HCT116 (cell line): ENCODE data around the gene WDR59. TPM values are rescaled to one million over a fixed set of nuclear protein-coding genes. Genes with fewer than 3 reads are reported as not detected.

ENCODE experiments used
- ATAC-seq: fragments of 200-7000 bp; cut with Tn5 transposase; 2 replicates; pipeline ENCODE4 v1.9.1; 2020; ENCODE audit warnings: mild to moderate bottlenecking, moderate library complexity
- BruUV-seq: library from RNA; stranded (reverse); fragments of 400-500 nt; replicated peaks from 2 replicates; lab custom pipeline; 2021; lab: Mats Ljungman, UMichigan
- CTCF ChIA-PET: fragments of 300-600 bp; sonication (Branson Sonifier 250); formaldehyde crosslinking; loops from one replicate; lab custom pipeline; 2021; ENCODE audit warnings: antibody characterized with exemption; lab: Charles Lee
- POLR2A ChIA-PET: fragments of 300-600, 350-600 bp; sonication (Branson Sonifier 250); formaldehyde crosslinking; loops from one replicate; lab custom pipeline; 2021; ENCODE audit warnings: antibody characterized with exemption; lab: Charles Lee
- RAD21 ChIA-PET, 2 experiments: fragments of 300-600 bp; sonication (Branson Sonifier 250); formaldehyde crosslinking; loops; one replicate each; lab custom pipeline; 2023; ENCODE audit warnings: low total read pairs in 2 of 2; ENCODE audit not compliant: uncharacterized antibody in 2 of 2, unreplicated experiment in 2 of 2, low non-redundant PET in 1 of 2; lab: Charles Lee
- DNase-seq: peaks from one replicate; pipeline ENCODE4 v3.0.0-alpha.2; 2010; ENCODE audit warnings: low read depth, low spot score
- H2AFZ ChIP-seq: fragments of 200-600 bp; shearing (Covaris generic), sonication (generic); 2 replicates; pipeline ENCODE4 v1.6.1; 2017; ENCODE audit warnings: low read depth, mixed run types, mixed read lengths, antibody characterized with exemption, low read length; ENCODE audit not compliant: poor library complexity, severe bottlenecking
- H3K27ac ChIP-seq: 2 replicates; pipeline ENCODE4 v1.5.1; 2012; ENCODE audit warnings: low read depth, low read length
- H3K27me3 ChIP-seq: fragments of 200-600 bp; sonication (generic); 2 replicates; pipeline ENCODE4 v1.6.1; 2016; ENCODE audit warnings: mixed run types, low read length, mixed read lengths; ENCODE audit not compliant: insufficient read depth
- H3K36me3 ChIP-seq, 2 experiments: fragments of 200-500 bp in 1 of 2; fragments of 200-600 bp in 1 of 2; sonication (Bioruptor generic) in 1 of 2; sonication (generic) in 1 of 2; 2 replicates each; pipeline versions ENCODE4 v1.5.1 to v1.6.1; 2014 to 2016; ENCODE audit warnings: low read length in 2 of 2, inconsistent platforms in 1 of 2, mixed read lengths in 1 of 2, mixed run types in 1 of 2; ENCODE audit not compliant: insufficient read depth in 2 of 2, control insufficient read depth in 1 of 2
- H3K4me1 ChIP-seq, 2 experiments: fragments of 200-600 bp in 1 of 2; sonication (generic) in 1 of 2; 2 replicates each; pipeline versions ENCODE4 v1.5.1 to v1.6.1; 2012 to 2017; ENCODE audit warnings: low read length in 2 of 2, inconsistent platforms in 1 of 2, mild to moderate bottlenecking in 1 of 2, mixed read lengths in 1 of 2, mixed run types in 1 of 2, moderate library complexity in 1 of 2; ENCODE audit not compliant: insufficient read depth in 2 of 2, control insufficient read depth in 1 of 2
- H3K4me2 ChIP-seq: fragments of 200-600 bp; sonication (generic); 2 replicates; pipeline ENCODE4 v1.6.1; 2017; ENCODE audit warnings: mixed run types, low read length, mixed read lengths
- H3K4me3 ChIP-seq, 2 experiments: fragments of 200-600 bp in 1 of 2; sonication (generic) in 1 of 2; replicated peaks in 1 of 2; 2 replicates each; pipeline ENCODE4 v1.5.1; 2011 to 2016; ENCODE audit warnings: low read length in 2 of 2, control low read depth in 1 of 2, low read depth in 1 of 2, mild to moderate bottlenecking in 1 of 2, mixed read lengths in 1 of 2, mixed run types in 1 of 2
- H3K79me2 ChIP-seq: fragments of 200-600 bp; sonication (generic); 2 replicates; pipeline ENCODE4 v1.6.1; 2017; ENCODE audit warnings: mild to moderate bottlenecking, mixed run types, low read length, moderate library complexity, mixed read lengths; ENCODE audit not compliant: insufficient read depth
- H3K9ac ChIP-seq: fragments of 200-600 bp; sonication (generic); 2 replicates; pipeline ENCODE4 v1.6.1; 2016; ENCODE audit warnings: low read length, mixed read lengths
- H3K9me2 ChIP-seq: fragments of 200-600 bp; sonication (generic), shearing (Covaris generic); 2 replicates; pipeline ENCODE4 v1.6.1; 2017; ENCODE audit warnings: mixed run types, mild to moderate bottlenecking, moderate library complexity; ENCODE audit not compliant: insufficient read depth
- H3K9me3 ChIP-seq, 2 experiments: fragments of 200-500 bp in 1 of 2; fragments of 200-600 bp in 1 of 2; sonication (Bioruptor generic) in 1 of 2; sonication (generic) in 1 of 2; 2 replicates each; pipeline ENCODE4 v1.6.1; 2014 to 2017; ENCODE audit warnings: low read length in 2 of 2, mixed read lengths in 2 of 2, inconsistent platforms in 1 of 2, low read depth in 1 of 2, mild to moderate bottlenecking in 1 of 2, mixed run types in 1 of 2, moderate library complexity in 1 of 2; ENCODE audit not compliant: control insufficient read depth in 1 of 2, insufficient read depth in 1 of 2
- H4K20me1 ChIP-seq: fragments of 200-600 bp; sonication (generic), shearing (Covaris generic); 2 replicates; pipeline ENCODE4 v1.6.1; 2017; ENCODE audit warnings: mixed run types, mild to moderate bottlenecking, moderate library complexity; ENCODE audit not compliant: insufficient read depth
- ATF3 ChIP-seq: IDR thresholded peaks from 2 replicates; pipeline ENCODE4 v1.6.1; 2012
- EGR1 ChIP-seq: IDR thresholded peaks from 2 replicates; pipeline ENCODE4 v1.6.1; 2012; ENCODE audit warnings: low read depth
- ELF1 ChIP-seq: IDR thresholded peaks from 2 replicates; pipeline ENCODE4 v1.6.1; 2012; ENCODE audit warnings: low read depth, borderline replicate concordance
- EZH2 ChIP-seq: fragments of 200-600 bp; sonication (generic); IDR thresholded peaks from 2 replicates; pipeline ENCODE4 v1.6.1; 2017; ENCODE audit warnings: antibody characterized with exemption, mixed run types
- EZH2phosphoT487 ChIP-seq: fragments of 200-600 bp; IDR thresholded peaks from 2 replicates; pipeline ENCODE4 v1.6.1; 2018; ENCODE audit warnings: antibody characterized with exemption, borderline replicate concordance
- FOSL1 ChIP-seq: IDR thresholded peaks from 2 replicates; pipeline ENCODE4 v1.6.1; 2012; ENCODE audit warnings: low read depth
- JUND ChIP-seq: IDR thresholded peaks from 2 replicates; pipeline ENCODE4 v1.6.1; 2012
- POLR2A ChIP-seq: IDR thresholded peaks from 2 replicates; pipeline ENCODE4 v1.7.0; 2011; ENCODE audit warnings: borderline replicate concordance; ENCODE audit not compliant: insufficient read depth, insufficient read length; ENCODE audit errors: extremely low read depth
- REST ChIP-seq: IDR thresholded peaks from 2 replicates; pipeline ENCODE4 v1.6.1; 2012; ENCODE audit warnings: low read depth
- SP1 ChIP-seq: IDR thresholded peaks from 2 replicates; pipeline ENCODE4 v1.6.1; 2012; ENCODE audit warnings: low read depth
- SRF ChIP-seq: IDR thresholded peaks from 2 replicates; pipeline ENCODE4 v1.6.1; 2012; ENCODE audit warnings: low read depth
- TCF7L2 ChIP-seq: IDR thresholded peaks from 2 replicates; pipeline ENCODE4 v1.7.0; 2011; ENCODE audit warnings: borderline replicate concordance, inconsistent platforms; ENCODE audit not compliant: insufficient read depth, insufficient read length; ENCODE audit errors: extremely low read depth
- YY1 ChIP-seq: IDR thresholded peaks from 2 replicates; pipeline ENCODE4 v1.6.1; 2011; ENCODE audit warnings: low read length, low read depth, moderate library complexity, mild to moderate bottlenecking; ENCODE audit not compliant: insufficient replicate concordance; ENCODE audit errors: extremely low read depth
- ZFX ChIP-seq: fragments of 450-650 bp; IDR thresholded peaks from 2 replicates; pipeline ENCODE4 v1.6.1; 2017
- intact Hi-C: fragments of 100-400 bp; cut with micrococcal nuclease; formaldehyde crosslinking; loops from 2 replicates; pipeline ENCODE4 v1.10.0; 2022
- total RNA-seq: library from RNA; stranded (reverse); gene quantifications from one replicate; pipeline ENCODE4 v1.2.1, GENCODE V29; 2021; ENCODE audit not compliant: unreplicated experiment
- TF ChIP-seq, protein P1 (sequence below), 3 experiments: fragments of 200-600 bp in 1 of 3; sonication (generic) in 1 of 3; IDR thresholded peaks in 2 of 3; conservative IDR thresholded peaks in 1 of 3; 2 replicates each; pipeline ENCODE4 v1.5.1; 2012 to 2017; ENCODE audit warnings: low read depth in 2 of 3, low read length in 2 of 3, antibody characterized with exemption in 1 of 3, borderline replicate concordance in 1 of 3, control low read depth in 1 of 3, mild to moderate bottlenecking in 1 of 3, mixed read lengths in 1 of 3, mixed run types in 1 of 3, moderate library complexity in 1 of 3; ENCODE audit not compliant: insufficient read depth in 1 of 3

The WDR59 gene
- total RNA-seq, 1 experiment from 2014 or later, result 96.9 TPM

DNA sequence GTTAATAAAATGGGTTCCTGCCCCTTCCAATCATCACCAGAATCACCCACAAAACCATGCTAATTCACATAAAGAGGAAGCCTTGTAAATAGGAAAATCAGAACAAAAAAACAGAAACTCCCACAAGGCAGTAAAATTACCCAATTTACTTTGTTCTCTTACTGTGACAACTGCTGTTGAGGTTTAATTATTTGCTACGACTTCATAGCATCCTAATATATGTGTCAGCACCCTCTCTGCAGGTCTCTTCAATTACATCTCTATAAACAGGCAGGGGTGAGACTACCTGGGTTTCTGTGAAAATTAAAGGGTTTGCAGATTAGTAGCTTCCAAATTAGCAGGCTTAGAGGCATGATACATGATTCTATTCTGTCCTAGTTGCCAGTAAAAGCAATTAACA lies 2.7 kb downstream of the WDR59 start:
- POLR2A ChIA-PET, result no interaction called here
- no peaks in the 10 kb centered on the region for H3K27me3 ChIP-seq
- no peaks in the 10 kb centered on the region for H3K9me3 ChIP-seq
- DNase-seq (no peak), ATAC-seq (no peak)
- intact Hi-C loops, result no loop called here
- no peak overlapping the region for H3K9ac ChIP-seq
- H4K20me1 ChIP-seq, result no peaks in the 10 kb centered on the region
- no peak overlapping the region for H3K4me2 ChIP-seq
- CTCF ChIA-PET, result no interaction called here
- H3K36me3 ChIP-seq, result peaks cover 0 to 10% of the 10 kb centered on the region in 2 experiments; a peak in 2 of 4 replicates
- no peaks in the 10 kb centered on the region for H3K9me2 ChIP-seq
- RAD21 ChIA-PET, result no interaction called here
- no peak for TF ChIP-seq SRF
- no peak for TF ChIP-seq EZH2phosphoT487
- no peak for TF ChIP-seq ELF1
- no peak for TF ChIP-seq TCF7L2
- no peak for TF ChIP-seq EGR1
- TF ChIP-seq SP1, result no peak
- no peak for TF ChIP-seq JUND
- TF ChIP-seq POLR2A, result no peak
- TF ChIP-seq, protein P1, sequence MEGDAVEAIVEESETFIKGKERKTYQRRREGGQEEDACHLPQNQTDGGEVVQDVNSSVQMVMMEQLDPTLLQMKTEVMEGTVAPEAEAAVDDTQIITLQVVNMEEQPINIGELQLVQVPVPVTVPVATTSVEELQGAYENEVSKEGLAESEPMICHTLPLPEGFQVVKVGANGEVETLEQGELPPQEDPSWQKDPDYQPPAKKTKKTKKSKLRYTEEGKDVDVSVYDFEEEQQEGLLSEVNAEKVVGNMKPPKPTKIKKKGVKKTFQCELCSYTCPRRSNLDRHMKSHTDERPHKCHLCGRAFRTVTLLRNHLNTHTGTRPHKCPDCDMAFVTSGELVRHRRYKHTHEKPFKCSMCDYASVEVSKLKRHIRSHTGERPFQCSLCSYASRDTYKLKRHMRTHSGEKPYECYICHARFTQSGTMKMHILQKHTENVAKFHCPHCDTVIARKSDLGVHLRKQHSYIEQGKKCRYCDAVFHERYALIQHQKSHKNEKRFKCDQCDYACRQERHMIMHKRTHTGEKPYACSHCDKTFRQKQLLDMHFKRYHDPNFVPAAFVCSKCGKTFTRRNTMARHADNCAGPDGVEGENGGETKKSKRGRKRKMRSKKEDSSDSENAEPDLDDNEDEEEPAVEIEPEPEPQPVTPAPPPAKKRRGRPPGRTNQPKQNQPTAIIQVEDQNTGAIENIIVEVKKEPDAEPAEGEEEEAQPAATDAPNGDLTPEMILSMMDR (IDR thresholded peaks at IDR 0.05 in 2 of 3, conservative IDR thresholded peaks at IDR 0.05 in 1 of 3; ENCODE audit: borderline replicate concordance in 1 of 3, insufficient read depth in 1 of 3, low read depth in 2 of 3, low read length in 2 of 3), result no peak
- TF ChIP-seq REST, result no peak
- TF ChIP-seq ZFX, result no peak
- no peak for TF ChIP-seq FOSL1
- TF ChIP-seq EZH2, result no peak
- TF ChIP-seq YY1, result no peak
- TF ChIP-seq ATF3, result no peak
- H3K4me1 ChIP-seq, result peaks cover 5 to 22% of the 10 kb centered on the region in 2 experiments
- H3K4me3 ChIP-seq, result no peak overlapping the region
- no TSS peak for BruUV-seq
- H3K79me2 ChIP-seq, result peaks cover 47% of the 10 kb centered on the region
- no peak overlapping the region for H3K27ac ChIP-seq
- H2AFZ ChIP-seq, result no peak overlapping the region
